GM19328 (cell line): ENCODE measurements around the gene SUSD2.
"Not testable (repeated sequence)": the region's sequence is repeated elsewhere in the genome, so short reads cannot be mapped to it uniquely, and the experiment has no call there.

ENCODE experiments used
- ATAC-seq: cut with Tn5 transposase; IDR thresholded peaks from one replicate; pipeline ENCODE4 v1.9.1; 2021; ENCODE audit warnings: mild to moderate bottlenecking, moderate library complexity; ENCODE audit not compliant: unreplicated experiment

The SUSD2 gene

GRCh38 chr22:24186892-24187670 lies 5.8 kb downstream of the SUSD2 start:
- ATAC-seq = no peak

- no peak for ATAC-seq
Measured at GRCh38 chr22:24187731-24188644, 6.7 kb downstream of the SUSD2 start.

- ATAC-seq = no peak
Measured at GRCh38 chr22:24188705-24189248, 7.5 kb downstream of the SUSD2 start.

GRCh38 chr22:24189249-24190158 lies 8.2 kb downstream of the SUSD2 start:
- no peak for ATAC-seq

GRCh38 chr22:24190159-24190540 lies 8.9 kb downstream of the SUSD2 start:
- ATAC-seq = no peak

- ATAC-seq = no peak
Measured at GRCh38 chr22:24190596-24191208, 9.4 kb downstream of the SUSD2 start.

GRCh38 chr22:24191381-24191841 lies 10.1 kb downstream of the SUSD2 start:
- ATAC-seq = no peak

GRCh38 chr22:24191893-24192292 lies 10.6 kb downstream of the SUSD2 start:
- no peak for ATAC-seq

- no peak for ATAC-seq
Measured at GRCh38 chr22:24198682-24199052, 17.4 kb downstream of the SUSD2 start.

- ATAC-seq = no peak
Measured at GRCh38 chr22:24200619-24201212, 19.4 kb downstream of the SUSD2 start.

- no peak for ATAC-seq
Measured at GRCh38 chr22:24201681-24202614, 20.7 kb downstream of the SUSD2 start.

GRCh38 chr22:24203856-24204255 lies 22.6 kb downstream of the SUSD2 start:
- not testable (repeated sequence) for ATAC-seq

GRCh38 chr22:24205438-24206195 lies 24.3 kb downstream of the SUSD2 start:
- no peak for ATAC-seq

GRCh38 chr22:24206460-24207263 lies 25.4 kb downstream of the SUSD2 start:
- ATAC-seq = not testable (repeated sequence)

GRCh38 chr22:24207264-24208011 lies 26.2 kb downstream of the SUSD2 start:
- ATAC-seq = no peak

GRCh38 chr22:24208012-24208749 lies 26.9 kb downstream of the SUSD2 start:
- ATAC-seq = no peak
